BLaER1 (cell line): ENCODE data around the gene ZMYND8.
"Not testable (repeated sequence)": the region's sequence is repeated elsewhere in the genome, so short reads cannot be mapped to it uniquely, and the experiment has no call there.

ENCODE experiments used
- H3K27ac ChIP-seq: shearing (Covaris generic); formaldehyde crosslinking; 2 replicates; pipeline ENCODE4 v1.8.1; 2022
- H3K27me3 ChIP-seq: shearing (Covaris generic); formaldehyde crosslinking; 2 replicates; pipeline ENCODE4 v1.8.1; 2022
- H3K36me3 ChIP-seq: shearing (Covaris generic); formaldehyde crosslinking; 2 replicates; pipeline ENCODE4 v1.8.1; 2022
- H3K4me1 ChIP-seq: shearing (Covaris generic); formaldehyde crosslinking; 2 replicates; pipeline ENCODE4 v1.8.1; 2022
- H3K4me2 ChIP-seq: shearing (Covaris generic); formaldehyde crosslinking; 2 replicates; pipeline ENCODE4 v1.8.1; 2022
- H3K4me3 ChIP-seq: shearing (Covaris generic); formaldehyde crosslinking; 2 replicates; pipeline ENCODE4 v1.8.1; 2022
- H3K9ac ChIP-seq: shearing (Covaris generic); formaldehyde crosslinking; 2 replicates; pipeline ENCODE4 v1.8.1; 2022
- H3K9me3 ChIP-seq: shearing (Covaris generic); formaldehyde crosslinking; 2 replicates; pipeline ENCODE4 v1.8.1; 2022
- H4K20me1 ChIP-seq: shearing (Covaris generic); formaldehyde crosslinking; 2 replicates; pipeline ENCODE4 v1.8.1; 2022
- Cebpa-rat ChIP-seq: shearing (Covaris generic); IDR thresholded peaks from 2 replicates; pipeline ENCODE4 v1.8.1; 2022

The ZMYND8 gene

GRCh38 chr20:47356526-47357295 is at the start of gene ZMYND8:
ZMYND8 (minus strand) TSS chr20:47356699; CDS start chr20:47356670, 29 bp downstream.
- no peaks in the 10 kb centered on the region for H3K27me3 ChIP-seq
- H3K36me3 ChIP-seq, result no peaks in the 10 kb centered on the region
- H3K27ac ChIP-seq, result peak within 1 kb of the TSS; percentile 99
- peaks cover 73% of the 10 kb centered on the region for H3K4me1 ChIP-seq
- H3K9ac ChIP-seq, result peak within 1 kb of the TSS; percentile 88
- no peak for TF ChIP-seq Cebpa-rat
- H4K20me1 ChIP-seq, result peaks cover 9% of the 10 kb centered on the region; the same call in 1 of the 2 replicates
- peak within 1 kb of the TSS; percentile 98 for H3K4me2 ChIP-seq
- H3K9me3 ChIP-seq, result no peaks in the 10 kb centered on the region
- H3K4me3 ChIP-seq, result peak within 1 kb of the TSS; percentile 70

GRCh38 chr20:47405775-47406325 is 49.4 kb upstream of the ZMYND8 start:
- no peaks in the 10 kb centered on the region for H3K4me1 ChIP-seq
- peaks cover 7% of the 10 kb centered on the region for H3K9me3 ChIP-seq
- no peak for TF ChIP-seq Cebpa-rat
- H3K27ac ChIP-seq, result no peak overlapping the region
- no peaks in the 10 kb centered on the region for H3K27me3 ChIP-seq
- H3K4me2 ChIP-seq, result no peak overlapping the region
- H3K36me3 ChIP-seq, result no peaks in the 10 kb centered on the region
- no peaks in the 10 kb centered on the region for H4K20me1 ChIP-seq
- H3K4me3 ChIP-seq, result no peak overlapping the region
- no peak overlapping the region for H3K9ac ChIP-seq

GRCh38 chr20:47400685-47401084 is 44.2 kb upstream of the ZMYND8 start:
- no peaks in the 10 kb centered on the region for H3K4me1 ChIP-seq
- peaks cover 11% of the 10 kb centered on the region for H3K9me3 ChIP-seq
- no peak for TF ChIP-seq Cebpa-rat
- peaks cover 4% of the 10 kb centered on the region; the same call in 1 of the 2 replicates for H3K36me3 ChIP-seq
- H3K4me2 ChIP-seq, result no peak overlapping the region
- no peak overlapping the region for H3K9ac ChIP-seq
- no peaks in the 10 kb centered on the region for H3K27me3 ChIP-seq
- H3K4me3 ChIP-seq, result no peak overlapping the region
- no peak overlapping the region for H3K27ac ChIP-seq
- no peaks in the 10 kb centered on the region for H4K20me1 ChIP-seq

GRCh38 chr20:47397652-47398301 is 41.3 kb upstream of the ZMYND8 start:
- peaks cover 4% of the 10 kb centered on the region; the same call in 1 of the 2 replicates for H3K36me3 ChIP-seq
- no peak overlapping the region for H3K4me3 ChIP-seq
- no peak overlapping the region for H3K27ac ChIP-seq
- H3K27me3 ChIP-seq, result no peaks in the 10 kb centered on the region
- H3K9ac ChIP-seq, result no peak overlapping the region
- peaks cover 11% of the 10 kb centered on the region for H3K9me3 ChIP-seq
- no peak overlapping the region for H3K4me2 ChIP-seq
- TF ChIP-seq Cebpa-rat, result no peak
- no peaks in the 10 kb centered on the region for H3K4me1 ChIP-seq
- no peaks in the 10 kb centered on the region for H4K20me1 ChIP-seq

- no peaks in the 10 kb centered on the region for H3K27me3 ChIP-seq
- no peak overlapping the region for H3K9ac ChIP-seq
- no peak overlapping the region for H3K4me3 ChIP-seq
- H3K27ac ChIP-seq, result no peak overlapping the region
- TF ChIP-seq Cebpa-rat, result no peak
- peaks cover 15% of the 10 kb centered on the region for H3K9me3 ChIP-seq
- H3K4me2 ChIP-seq, result no peak overlapping the region
- H3K4me1 ChIP-seq, result peaks cover 6% of the 10 kb centered on the region
- no peaks in the 10 kb centered on the region for H4K20me1 ChIP-seq
- peaks cover 4% of the 10 kb centered on the region; the same call in 1 of the 2 replicates for H3K36me3 ChIP-seq
Observed at GRCh38 chr20:47396762-47397476, 40.4 kb upstream of the ZMYND8 start.

- Histone ChIP-seq H3K4me1 (peaks cover 10% of the 10 kb centered on the region), H3K9me3 (peaks cover 19% of the 10 kb centered on the region)
- H3K9ac ChIP-seq, H3K4me3 ChIP-seq, H3K4me2 ChIP-seq, H3K36me3 ChIP-seq, H4K20me1 ChIP-seq, H3K27ac ChIP-seq, H3K27me3 ChIP-seq: not testable (repeated sequence)
Observed at GRCh38 chr20:47393796-47394514, 37.5 kb upstream of the ZMYND8 start.

GRCh38 chr20:47392721-47393073 is 36.2 kb upstream of the ZMYND8 start:
- TF ChIP-seq Cebpa-rat, result no peak
- Histone ChIP-seq H3K36me3 (no peaks in the 10 kb centered on the region), H3K27ac (no peak overlapping the region), H3K9ac (no peak overlapping the region), H3K4me2 (no peak overlapping the region), H3K4me3 (no peak overlapping the region), H3K4me1 (peaks cover 10% of the 10 kb centered on the region), H3K9me3 (peaks cover 19% of the 10 kb centered on the region), H3K27me3 (no peaks in the 10 kb centered on the region), H4K20me1 (no peaks in the 10 kb centered on the region)

GRCh38 chr20:47392015-47392720 is 35.7 kb upstream of the ZMYND8 start:
- Histone ChIP-seq H4K20me1 (no peaks in the 10 kb centered on the region), H3K4me2 (0 out of 2 replicates have a peak overlapping the region, but pooled peaks have one; percentile 19), H3K36me3 (no peaks in the 10 kb centered on the region), H3K9ac (no peak overlapping the region), H3K27me3 (no peaks in the 10 kb centered on the region), H3K27ac (no peak overlapping the region), H3K4me3 (no peak overlapping the region), H3K4me1 (peaks cover 10% of the 10 kb centered on the region), H3K9me3 (peaks cover 19% of the 10 kb centered on the region)
- TF ChIP-seq Cebpa-rat, result no peak
